ENCODE measurements around the gene GARNL3. TPM values are rescaled to one million over a fixed set of nuclear protein-coding genes. Genes with fewer than 3 reads are reported as not detected.

GARNL3 gene
- total and polyA plus RNA-seq, 2 of the 13 experiments (the other 11 are each of a cell fraction or from before 2014, with no cell fraction given): 3.9 to 11.0 TPM

DNA sequence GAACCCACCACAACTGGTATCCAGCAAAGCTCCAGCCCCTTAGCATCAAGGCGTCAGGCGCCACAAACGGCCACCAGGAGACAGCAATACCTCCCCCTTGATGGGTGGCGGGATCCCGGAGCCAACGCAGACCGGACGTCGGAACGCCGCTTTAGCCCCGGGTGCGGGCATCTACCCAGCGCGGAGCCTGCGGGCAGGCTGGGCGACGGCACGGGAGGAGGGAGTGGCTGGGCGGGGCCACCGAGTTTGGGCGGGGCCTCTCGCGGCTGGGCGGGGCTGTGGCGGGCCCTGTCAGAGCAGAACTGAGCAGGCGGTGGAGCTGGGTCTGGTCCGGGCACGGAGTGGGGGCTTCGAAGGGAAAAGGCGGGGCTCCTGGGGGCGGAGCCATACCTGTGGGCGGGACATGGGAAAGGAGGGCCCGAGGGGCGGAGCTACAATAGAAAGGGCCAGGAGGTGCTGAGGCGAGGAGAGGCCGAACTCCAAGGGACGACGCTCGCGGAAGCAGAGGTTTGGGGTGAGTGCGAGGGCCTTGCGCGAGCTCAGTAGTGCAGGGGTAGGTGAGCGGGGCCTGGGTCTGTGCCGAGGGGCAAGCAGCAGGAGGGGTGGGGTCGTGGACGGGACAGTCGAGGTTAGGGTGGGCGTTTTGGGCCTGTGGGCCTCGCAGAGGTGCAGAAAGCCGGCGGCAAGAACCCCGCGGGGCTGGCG is 40.2 kb upstream of the GARNL3 start (continued):
- TF ChIP-seq MLLT10 (CRISPR knock-in tag; IDR thresholded peaks at IDR 0.05): no peak
- TF ChIP-seq TEF (CRISPR knock-in tag; IDR thresholded peaks at IDR 0.05): no peak
- TF ChIP-seq HIC2 (CRISPR knock-in tag; IDR thresholded peaks at IDR 0.05; ENCODE audit: low read depth): peak; percentile 74; the same call in 1 of the 2 replicates
- TF ChIP-seq CBX5 (CRISPR knock-in tag; IDR thresholded peaks at IDR 0.05; ENCODE audit: borderline replicate concordance): 0 out of 2 replicates have a peak, but pooled peaks have one; percentile 25
- TF ChIP-seq, protein P1, sequence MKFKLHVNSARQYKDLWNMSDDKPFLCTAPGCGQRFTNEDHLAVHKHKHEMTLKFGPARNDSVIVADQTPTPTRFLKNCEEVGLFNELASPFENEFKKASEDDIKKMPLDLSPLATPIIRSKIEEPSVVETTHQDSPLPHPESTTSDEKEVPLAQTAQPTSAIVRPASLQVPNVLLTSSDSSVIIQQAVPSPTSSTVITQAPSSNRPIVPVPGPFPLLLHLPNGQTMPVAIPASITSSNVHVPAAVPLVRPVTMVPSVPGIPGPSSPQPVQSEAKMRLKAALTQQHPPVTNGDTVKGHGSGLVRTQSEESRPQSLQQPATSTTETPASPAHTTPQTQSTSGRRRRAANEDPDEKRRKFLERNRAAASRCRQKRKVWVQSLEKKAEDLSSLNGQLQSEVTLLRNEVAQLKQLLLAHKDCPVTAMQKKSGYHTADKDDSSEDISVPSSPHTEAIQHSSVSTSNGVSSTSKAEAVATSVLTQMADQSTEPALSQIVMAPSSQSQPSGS (CRISPR knock-in tag; IDR thresholded peaks at IDR 0.05): no peak
- TF ChIP-seq, protein P2, sequence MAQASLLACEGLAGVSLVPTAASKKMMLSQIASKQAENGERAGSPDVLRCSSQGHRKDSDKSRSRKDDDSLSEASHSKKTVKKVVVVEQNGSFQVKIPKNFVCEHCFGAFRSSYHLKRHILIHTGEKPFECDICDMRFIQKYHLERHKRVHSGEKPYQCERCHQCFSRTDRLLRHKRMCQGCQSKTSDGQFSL (CRISPR knock-in tag; IDR thresholded peaks at IDR 0.05): no peak
- no peak for TF ChIP-seq GFI1 (CRISPR knock-in tag; IDR thresholded peaks at IDR 0.05; ENCODE audit: borderline replicate concordance)
- TF ChIP-seq ZNF558 (CRISPR knock-in tag; IDR thresholded peaks at IDR 0.05; ENCODE audit: borderline replicate concordance): peak; percentile 43; the same call in 1 of the 2 replicates
- TF ChIP-seq ZBTB7B (CRISPR knock-in tag; IDR thresholded peaks at IDR 0.05): no peak
- no peak for TF ChIP-seq NR2F6 (IDR thresholded peaks at IDR 0.05)
- no peak for TF ChIP-seq NR2F6 (CRISPR knock-in tag; IDR thresholded peaks at IDR 0.05)
- TF ChIP-seq AKAP8 (CRISPR knock-in tag; IDR thresholded peaks at IDR 0.05): no peak
- no peak for TF ChIP-seq ZNF556 (CRISPR knock-in tag; IDR thresholded peaks at IDR 0.05; ENCODE audit: borderline replicate concordance)
- TF ChIP-seq LCORL (IDR thresholded peaks at IDR 0.05): no peak
- peak; percentile 35 for TF ChIP-seq LCORL (CRISPR knock-in tag; IDR thresholded peaks at IDR 0.05)
- TF ChIP-seq ZNF562 (CRISPR knock-in tag; IDR thresholded peaks at IDR 0.05; ENCODE audit: borderline replicate concordance): no peak
- no peak for TF ChIP-seq RERE (CRISPR knock-in tag; IDR thresholded peaks at IDR 0.05; ENCODE audit: low read depth)
- TF ChIP-seq ZNF709 (CRISPR knock-in tag; IDR thresholded peaks at IDR 0.05): peak; percentile 72; the same call in 1 of the 2 replicates
- TF ChIP-seq ATRX (CRISPR knock-in tag; IDR thresholded peaks at IDR 0.05; ENCODE audit: borderline replicate concordance): no peak
